ENCODE measurements around the gene SCAMP1.
A peak's percentile ranks its signal among the peaks of the same experiment; 100 is the strongest.

Gene SCAMP1

GRCh38 chr5:78497573-78498533, 137.4 kb downstream of the SCAMP1 start:
- no peak for DNase-seq

DNA sequence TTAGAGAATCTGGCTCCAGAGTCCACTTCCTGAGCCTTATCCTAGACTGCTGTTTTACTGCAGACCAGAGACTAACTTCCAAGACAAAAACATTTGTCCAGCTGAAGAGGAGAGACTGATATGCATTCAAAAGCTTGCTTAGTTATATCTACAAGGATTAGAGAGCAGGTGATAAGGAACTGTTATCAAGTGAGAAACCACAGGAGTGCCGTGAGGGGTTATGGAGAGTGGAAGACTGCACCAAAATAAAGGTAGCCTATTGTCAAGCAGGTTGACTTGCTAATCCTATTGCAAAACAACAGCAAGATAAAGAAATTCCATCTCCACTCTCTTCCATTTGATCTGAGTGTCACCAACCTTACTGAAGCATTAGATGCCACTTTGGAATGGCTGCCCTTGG, 139.1 kb downstream of the SCAMP1 start:
- no peak for DNase-seq

- DNase-seq: no peak
Observed at GRCh38 chr5:78500028-78500427, 139.6 kb downstream of the SCAMP1 start.

- DNase-seq: no peak
Observed at GRCh38 chr5:78500871-78501270, 140.5 kb downstream of the SCAMP1 start.

GRCh38 chr5:78501411-78502352, 141.3 kb downstream of the SCAMP1 start:
- DNase-seq: no peak

DNA sequence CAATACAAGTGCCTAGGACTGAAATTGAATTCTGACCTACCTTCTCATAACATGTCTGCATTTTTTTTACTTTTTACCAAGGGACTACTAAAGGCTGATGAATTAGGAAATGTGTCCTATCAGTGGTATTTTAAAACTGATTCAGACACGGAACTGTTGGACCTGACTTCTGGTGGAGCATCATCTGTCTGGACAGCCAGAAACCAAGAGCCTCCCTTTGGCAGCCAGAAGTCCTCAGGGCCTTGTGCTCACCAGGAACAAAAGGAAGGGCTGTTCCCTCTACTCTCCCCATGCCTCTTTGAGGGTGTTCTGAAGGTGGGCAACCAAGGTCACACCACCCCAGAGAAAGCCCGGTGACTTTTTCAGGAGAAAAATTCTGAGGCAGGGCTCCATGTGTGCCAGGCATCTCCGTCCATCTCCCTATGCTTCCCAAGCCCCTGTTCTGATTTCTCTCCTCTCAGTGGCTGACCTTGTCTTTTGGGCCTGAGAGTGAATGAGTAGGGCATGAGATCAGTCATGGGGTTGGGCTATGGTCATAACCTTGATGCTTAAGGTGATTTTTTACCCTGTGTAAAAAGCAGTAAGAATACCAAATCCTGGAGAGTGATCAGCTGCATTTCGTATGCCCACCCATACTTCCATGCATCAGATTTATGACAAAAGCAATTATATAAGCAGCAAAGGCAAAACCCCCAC, 143.7 kb downstream of the SCAMP1 start:
- DNase-seq: no peak

GRCh38 chr5:78504704-78505677, 144.6 kb downstream of the SCAMP1 start:
- no peak for DNase-seq

DNA sequence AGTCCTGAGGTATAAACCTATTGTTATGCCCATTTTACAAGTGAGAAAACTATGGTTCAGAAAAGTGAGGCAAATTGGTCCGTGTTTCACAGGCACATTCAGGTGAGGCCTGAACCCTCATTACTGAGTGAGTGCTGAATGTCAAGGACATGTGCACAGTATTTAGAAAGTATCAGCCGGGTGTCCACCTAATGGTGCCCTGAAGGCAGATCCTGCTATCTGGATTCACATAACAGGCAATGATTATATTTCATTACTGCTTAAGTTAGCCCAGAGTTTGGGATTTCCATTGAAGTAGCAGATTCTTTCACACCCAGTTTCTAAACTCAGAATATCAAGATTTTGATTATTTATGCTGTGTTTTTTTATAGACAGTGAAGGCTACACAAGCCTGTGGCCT, 145.4 kb downstream of the SCAMP1 start:
- no peak for DNase-seq

DNA sequence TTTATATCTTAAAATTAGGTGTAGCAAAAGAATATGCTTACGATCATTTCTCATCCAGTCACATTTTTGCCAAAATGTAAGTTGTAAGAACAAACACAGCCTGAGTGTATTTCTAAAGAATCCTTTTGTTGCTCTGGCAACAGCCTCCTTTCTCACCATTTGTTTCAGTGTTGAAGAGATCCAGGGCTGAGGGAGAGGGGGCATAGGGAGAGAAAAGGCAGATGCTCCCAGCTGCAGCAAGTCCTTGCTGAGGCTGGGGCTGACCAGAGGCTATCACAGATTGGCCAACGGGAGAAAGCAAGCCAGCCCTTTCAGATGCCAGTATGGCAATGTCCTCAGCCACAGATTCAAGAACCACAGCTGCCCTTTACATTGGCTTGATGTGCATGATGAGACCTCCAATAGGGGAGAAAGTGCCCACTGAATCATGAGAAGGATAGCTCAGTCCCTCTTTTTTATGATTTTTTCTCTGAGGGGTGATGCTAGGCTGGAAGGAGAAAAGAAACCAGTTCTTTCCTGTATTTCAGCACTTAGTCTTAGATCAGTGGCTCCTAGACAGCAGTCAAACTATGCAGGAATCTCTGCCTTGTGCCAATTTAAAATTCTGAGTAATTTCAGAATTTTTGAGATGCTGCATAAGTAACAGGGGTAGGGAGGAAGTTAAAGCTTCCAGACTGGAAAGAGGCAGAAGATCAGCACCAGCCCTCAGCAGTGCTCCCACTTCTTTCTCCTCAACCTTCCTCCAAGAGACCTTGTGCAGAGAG, 146.0 kb downstream of the SCAMP1 start:
- no peak for DNase-seq

- DNase-seq: no peak
Observed at GRCh38 chr5:78507531-78507930, 147.1 kb downstream of the SCAMP1 start.

DNA sequence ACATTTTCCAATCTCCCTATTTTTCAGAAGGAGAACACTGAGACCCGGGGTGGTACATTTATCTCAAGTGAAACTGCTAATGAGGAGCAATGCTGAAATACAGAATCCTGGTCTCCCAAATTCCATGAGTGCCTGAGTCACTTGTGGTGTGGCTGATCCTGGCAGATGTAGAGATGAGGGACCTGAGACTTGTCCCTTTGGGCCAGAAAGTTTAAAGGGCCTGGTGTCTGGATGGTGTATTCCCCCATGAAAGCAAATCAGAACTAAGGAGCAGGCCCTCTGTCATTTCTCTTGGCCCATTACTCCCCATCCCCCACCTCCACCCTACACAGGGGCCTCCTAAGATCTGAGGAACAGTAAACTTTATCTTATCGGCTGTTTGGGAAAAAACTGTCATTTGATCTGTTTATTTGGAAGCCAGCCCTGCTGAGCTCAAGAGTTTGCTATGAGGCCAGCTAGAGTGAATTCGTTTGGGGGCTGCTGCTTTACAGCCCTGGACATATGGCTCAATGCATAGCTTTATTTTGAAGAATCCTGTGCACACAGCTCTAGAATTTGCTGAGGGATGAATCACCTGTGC, 147.9 kb downstream of the SCAMP1 start:
- no peak for DNase-seq

GRCh38 chr5:78509145-78509865, 148.9 kb downstream of the SCAMP1 start:
- DNase-seq: no peak

DNA sequence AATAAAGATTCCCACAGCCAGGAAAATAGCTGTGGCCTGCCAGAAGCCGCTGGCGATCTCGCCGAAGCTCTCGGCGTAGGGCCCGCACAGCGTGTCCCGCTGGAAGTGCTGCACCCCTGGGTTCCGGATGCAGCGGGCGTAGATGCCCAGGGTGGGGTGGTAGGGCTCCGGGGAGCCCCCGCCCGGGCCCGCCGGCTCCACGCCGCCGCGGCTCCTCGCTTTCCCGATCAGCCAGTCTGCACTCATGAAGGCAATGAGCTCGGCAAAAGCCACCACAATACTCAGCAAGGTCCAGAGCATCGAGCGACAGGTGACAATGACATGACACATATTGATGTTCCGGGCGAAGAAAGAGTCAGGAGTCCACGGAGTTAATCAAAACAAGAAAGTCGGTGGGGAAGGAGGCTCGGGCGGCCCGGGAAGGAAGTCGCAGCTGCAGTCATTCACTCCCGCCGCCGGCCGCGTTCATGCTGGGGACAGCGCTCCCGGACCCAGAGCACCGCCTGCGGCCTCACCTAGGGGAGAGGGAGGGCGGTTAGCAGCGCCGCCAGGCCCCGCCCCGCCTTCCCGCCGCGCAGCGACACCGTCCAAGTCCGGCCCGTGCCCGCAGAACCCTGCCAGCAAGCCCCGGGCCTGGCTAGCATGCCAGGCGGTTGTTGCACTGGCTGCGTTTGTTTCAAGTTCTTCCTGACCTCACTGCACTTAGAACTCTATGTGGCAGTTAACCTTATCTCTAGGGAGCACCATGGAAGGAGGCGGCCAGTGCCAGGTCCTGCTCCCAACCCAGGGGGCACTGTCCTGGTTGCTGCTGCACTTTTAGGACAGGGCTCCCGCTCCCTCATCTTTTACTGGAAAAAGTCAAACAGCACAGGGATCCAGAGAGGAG, 149.7 kb downstream of the SCAMP1 start:
- peak; percentile 24 for DNase-seq

- DNase-seq: no peak
Observed at GRCh38 chr5:78511121-78511906, 150.9 kb downstream of the SCAMP1 start.

GRCh38 chr5:78512435-78512834, 152.0 kb downstream of the SCAMP1 start:
- DNase-seq: no peak

DNA sequence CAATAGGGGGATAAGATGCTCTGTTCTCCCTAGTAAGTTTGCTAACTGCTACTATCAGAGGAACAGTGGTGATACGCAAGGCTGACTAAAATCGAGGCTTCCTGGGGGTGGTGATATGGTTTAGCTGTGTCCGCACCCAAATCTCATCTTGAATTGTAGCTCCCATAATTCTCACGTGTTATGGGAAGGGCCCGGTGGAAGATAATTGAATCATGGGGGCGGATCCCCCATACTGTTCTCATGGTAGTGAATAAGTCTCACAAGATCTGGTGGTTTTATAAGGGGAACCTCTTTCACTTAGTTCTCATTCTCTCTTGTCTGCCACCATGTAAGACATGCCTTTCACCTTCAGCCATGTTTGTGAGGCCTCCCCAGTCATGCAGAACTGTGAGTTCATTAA, 153.0 kb downstream of the SCAMP1 start:
- DNase-seq: no peak

GRCh38 chr5:78514427-78515330, 154.3 kb downstream of the SCAMP1 start:
- DNase-seq: no peak
